Stimulated activated CD4-positive, alpha-beta T cell treated with anti-CD3 and anti-CD28 coated beads, TNF-alpha, amount 100 ng/mL, for 4 hours (primary cell): ENCODE results near the gene CNST.
"Not testable (repeated sequence)": the region's sequence is repeated elsewhere in the genome, so short reads cannot be mapped to it uniquely, and the experiment has no call there.

Source experiments
- DNase-seq, 3 experiments: peaks; one replicate each; pipeline ENCODE4 v3.0.0-alpha.2; 2020; ENCODE audit warnings: low read depth in 3 of 3

Gene CNST

DNA sequence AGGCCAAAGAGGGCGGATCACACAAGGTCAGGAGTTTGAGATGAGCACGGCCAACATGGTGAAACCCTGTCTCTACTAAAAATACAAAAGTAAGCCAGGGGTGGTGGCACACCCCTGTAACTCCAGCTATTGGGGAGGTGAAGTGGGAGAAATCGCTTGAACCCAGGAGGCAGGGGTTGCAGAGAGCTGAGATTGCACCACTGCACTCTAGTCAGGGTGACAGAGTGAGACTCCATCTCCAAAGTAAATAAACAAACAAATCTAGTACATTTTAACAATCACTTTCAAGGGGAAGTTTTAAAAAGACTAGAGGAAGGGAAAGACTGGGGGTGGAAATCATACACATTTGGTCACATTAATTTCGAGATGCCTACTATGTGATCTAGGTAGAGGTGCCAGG lies 6.9 kb upstream of the CNST start:
- no peak for DNase-seq

DNA sequence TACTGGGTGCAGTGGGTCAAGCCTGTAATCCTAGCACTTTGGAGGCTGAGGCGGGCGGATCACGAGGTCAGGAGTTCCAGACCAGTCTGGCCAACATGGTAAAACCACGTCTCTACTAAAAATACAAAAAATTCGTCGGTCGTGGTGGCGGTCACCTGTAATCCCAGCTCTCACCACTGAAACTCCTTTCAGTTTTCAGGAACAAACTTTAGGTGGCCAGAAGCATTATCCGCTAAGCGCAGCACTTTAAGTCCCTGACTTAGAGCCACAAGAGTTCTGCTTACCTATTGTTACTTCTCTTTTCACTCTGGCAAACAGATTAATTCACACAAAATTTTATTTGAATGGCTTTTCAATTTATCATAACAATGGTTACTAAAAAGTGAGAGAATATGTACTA lies 5.4 kb upstream of the CNST start:
- DNase-seq: not testable (repeated sequence)

DNA sequence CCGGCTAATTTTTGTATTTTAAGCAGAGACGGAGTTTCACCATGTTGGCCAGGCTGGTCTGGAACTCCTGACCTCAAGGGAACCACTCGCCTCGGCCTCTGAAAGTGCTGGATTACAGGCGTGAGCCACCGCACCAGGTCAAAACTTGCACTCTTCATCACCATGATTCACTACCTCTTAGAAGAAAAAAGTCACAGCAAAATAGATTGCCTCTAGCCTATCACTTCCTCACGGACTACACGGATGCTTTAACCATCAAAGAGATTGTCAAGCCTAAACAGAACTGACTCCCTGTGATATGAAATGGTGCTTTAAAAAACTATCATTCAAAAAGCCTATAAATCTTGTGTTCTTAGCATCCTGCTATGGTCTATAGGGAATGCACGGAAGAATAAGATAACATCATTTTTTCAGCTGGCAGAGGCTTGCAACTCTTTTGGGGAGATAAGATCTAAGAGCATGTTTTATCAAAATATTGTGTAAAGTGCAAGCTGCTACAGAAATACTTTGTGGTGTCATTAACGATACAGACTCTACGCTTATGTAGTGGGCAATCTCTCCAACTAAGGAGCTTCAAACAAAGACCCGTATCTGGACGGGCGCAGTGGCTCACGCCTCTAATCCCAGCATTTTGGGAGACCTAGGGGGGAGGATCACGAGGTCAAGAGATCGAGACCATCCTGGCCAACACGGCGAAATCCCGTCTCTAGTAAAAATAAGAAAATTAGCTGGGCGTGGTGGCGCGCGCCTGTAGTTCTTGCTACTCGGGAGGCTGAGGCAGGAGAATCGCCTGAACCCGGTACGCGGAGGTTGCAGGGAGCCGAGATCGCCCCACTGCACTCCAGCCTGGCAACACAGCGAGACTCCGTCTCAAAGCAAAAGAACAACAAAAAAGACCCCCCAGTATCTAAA lies 1.2 kb upstream of the CNST start:
- no peak for DNase-seq

DNA sequence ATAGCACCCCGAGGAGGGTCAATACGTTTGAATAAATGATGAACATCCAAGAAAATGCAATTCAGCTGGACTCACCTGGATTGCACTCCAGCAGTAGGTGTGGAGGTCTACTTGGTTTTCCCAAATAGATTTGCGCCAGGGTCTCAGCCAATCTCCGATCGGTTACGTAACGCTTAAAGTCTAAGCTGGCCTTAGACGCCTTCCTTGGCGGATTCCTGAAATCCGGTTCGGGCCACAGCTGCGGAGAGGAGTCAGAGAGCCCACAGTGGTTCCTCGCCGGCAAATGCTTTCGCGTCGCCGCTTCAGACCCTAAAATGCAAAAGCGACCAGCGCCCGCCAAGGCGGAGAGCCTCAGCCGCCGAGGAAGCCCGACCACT lies 517 bp upstream of the CNST start:
- no peak for DNase-seq

DNA sequence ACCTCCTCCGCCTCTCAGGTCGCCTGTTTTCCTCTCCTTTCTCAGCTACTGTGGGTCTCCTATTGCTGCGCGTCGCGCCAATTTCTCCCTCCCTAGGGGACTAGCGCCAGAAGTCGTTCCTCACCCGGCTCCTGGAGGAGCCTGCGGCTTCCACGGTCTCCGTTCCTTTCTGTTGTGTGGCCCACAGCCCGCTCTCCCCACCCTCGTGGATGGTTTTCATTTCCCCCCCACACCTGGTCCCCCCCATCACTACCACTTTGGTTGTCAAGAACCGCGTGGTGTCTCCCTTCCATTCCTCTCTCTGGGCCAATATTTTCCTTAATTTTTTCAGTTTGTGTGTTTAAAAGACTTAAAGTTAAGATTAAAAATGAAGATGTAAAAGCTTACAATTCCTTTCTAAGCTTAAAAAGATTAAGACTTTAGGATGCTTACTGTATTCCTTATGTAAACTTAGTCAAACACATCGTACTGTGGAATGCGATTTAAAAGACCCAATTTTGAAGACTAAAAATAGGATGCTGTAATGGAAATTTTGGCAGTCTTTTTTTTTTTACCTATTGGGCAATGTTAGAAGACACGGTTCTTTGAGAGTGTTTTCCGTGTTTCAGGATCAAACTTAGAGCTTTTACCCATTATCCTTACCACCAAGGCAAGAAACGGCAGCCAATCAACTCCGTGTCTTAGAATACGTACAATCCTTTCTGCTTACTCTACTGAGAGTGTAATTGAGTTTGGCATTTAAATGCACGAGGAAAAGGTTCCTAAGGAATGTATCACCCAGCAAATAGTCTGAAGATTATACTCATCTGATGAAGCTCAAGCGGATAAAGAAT lies 773 bp downstream of the CNST start:
- peak in 1 of 3 experiments; percentile 18 for DNase-seq

DNA sequence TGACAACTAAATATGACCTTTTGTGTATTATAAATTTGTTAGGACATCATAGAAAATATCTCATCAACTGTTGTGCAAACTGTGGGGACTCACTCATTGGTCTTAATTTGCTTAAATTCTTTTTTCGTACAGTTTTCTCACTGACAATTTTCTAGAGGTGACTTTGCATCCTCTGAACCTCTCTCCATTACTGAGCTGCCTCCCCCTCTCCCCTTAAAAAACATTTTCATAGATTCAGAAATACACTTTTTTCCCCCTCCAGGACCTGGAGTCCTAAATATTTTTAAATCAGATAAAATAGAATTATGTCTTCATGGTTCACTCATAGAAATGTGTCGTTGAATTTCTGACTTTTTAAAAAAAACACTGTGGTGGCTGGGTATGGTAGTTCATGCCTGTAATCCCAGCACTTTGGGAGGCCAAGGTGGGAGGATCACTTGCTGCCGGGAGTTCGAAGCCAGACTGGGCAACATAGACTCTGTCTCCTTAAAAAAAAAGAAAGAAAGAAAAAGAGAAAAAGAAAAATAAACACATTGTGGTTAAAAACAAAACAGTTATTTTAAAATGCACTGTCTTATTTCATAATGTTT lies 1.5 kb downstream of the CNST start:
- no peak for DNase-seq

DNA sequence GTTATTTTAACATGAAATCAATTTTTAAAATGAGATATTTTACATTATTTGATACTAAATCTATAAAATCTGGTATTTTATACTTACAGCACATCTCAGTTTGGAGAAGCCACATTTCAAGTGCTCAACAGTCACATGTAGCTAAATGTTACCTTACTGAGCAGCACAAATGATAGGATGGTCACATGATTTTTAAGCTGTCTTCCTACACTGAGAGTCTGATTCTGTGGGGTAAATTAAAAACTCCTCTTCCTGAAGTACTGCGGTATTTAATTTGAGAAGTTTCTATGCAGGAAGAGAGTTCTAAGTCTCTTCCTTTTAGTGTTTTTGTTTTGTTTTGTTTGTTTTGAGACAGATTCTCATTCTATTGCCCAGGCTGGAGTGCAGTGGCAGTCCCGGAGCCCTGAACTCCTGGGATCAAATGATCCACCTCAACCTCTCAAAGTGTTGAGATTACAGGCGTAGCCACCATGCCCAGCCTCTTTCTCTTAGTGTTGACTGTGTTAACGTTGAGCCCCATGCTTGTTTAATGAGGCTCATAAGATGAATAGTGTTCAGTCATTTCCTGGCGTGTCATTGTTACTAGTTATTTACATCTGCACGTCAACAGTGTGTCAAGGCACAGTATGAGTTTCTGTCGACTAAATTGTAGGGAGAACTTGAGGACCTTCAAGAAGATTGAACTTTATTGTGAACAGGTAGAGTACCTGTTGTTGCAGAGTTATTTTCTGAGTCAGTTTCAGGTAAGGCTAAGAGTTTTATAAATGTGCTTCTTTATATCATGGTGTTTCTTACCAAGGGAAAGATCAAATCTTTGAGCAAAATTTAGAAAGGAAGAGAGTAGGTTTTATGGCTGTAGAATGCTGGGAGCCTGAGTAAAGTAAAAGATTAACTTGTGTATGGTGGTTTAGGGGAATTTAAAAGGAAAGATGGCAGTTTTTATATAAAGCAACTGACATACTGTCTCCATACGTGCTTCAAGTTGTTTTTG lies 3.3 kb downstream of the CNST start:
- no peak for DNase-seq

DNA sequence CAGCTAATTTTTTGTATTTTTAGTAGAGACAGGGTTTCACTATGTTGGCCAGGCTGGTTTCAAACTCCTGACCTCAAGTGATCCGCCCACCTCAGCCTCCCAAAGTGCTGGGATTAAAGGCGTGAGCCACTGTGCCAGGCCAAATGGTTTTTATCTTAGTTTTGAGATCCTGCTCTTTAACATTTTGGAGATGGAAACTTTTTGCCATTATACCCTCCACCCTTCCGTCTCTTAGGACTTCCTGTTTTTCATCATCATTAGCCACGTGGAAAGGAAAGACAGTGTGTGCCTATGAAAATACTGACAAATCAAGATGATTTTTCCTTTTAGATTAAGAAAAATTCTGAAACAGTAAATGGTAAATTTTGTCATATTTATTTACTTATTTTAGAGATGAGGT lies 5.1 kb downstream of the CNST start:
- not testable (repeated sequence) for DNase-seq

DNA sequence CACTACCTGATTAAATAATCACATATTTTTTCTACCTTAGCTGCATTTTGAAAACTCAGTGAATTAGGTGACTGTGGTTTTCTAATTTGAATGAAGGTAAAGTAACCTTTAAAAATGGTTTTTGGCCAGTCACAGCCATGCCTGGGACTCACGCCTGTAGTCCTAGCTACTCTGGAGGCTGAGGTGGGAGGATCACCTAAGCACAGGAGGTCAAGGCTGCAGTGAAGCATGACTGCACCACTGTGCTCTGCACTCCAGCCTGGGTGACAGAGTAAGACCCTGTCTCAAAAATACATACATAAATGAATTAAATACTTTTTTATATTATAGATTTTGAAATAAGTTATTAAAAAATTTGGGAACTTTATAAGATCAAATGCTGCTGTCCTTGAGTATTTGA lies 5.7 kb downstream of the CNST start:
- DNase-seq: no peak

DNA sequence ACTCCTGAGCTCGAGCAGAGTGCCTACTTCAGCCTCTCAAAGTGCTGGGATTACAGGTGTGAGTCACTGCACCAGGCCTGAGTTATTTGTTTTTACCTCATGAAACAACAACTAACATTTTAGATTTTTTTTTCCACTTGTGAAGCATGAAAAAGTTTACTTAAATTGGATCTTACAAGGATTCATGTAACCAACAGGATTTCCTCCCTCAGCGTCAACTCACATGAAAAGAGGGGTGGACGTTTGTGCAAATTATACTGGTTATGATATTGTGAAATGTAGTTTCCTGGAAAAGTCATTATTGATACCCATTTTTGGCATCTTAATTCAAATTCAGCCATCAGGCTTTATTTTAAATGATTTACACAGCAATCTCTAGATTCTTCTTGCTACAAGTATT lies 6.5 kb downstream of the CNST start:
- DNase-seq: no peak

DNA sequence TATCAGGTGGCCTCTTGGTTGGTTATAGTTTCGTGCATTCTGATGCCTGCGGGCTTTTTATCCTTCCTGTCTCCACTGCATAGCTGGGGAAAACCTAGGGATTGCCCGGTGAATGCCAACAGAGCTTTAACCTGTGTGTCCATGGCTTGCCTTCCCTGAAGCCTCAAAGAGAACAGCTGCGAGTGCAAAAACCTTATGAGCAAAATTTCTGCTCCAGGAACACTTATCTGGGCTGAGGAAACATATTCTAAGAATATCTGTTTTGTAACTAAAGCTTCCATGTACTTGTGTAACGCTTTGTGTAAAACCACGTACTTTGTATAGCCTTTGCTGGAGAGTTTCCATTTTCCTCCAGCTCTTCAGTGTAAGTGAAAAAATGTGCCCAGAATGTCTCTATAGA lies 7.2 kb downstream of the CNST start:
- no peak for DNase-seq

DNA sequence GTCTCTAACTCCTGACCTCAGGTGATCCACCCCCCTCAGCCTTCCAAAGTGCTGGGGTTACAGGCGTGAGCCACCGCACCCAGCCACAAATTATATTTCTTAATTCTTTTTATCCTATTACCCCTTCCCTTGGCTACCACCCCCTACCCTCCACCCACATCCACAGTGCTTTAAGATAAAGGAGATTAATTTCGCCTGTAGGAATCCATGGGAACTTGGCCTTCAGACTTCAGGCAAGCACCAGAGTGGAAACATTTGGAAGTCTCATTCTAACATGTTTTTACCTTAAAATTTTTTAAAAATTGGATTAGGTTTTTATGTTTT lies 10.4 kb downstream of the CNST start:
- no peak for DNase-seq

DNA sequence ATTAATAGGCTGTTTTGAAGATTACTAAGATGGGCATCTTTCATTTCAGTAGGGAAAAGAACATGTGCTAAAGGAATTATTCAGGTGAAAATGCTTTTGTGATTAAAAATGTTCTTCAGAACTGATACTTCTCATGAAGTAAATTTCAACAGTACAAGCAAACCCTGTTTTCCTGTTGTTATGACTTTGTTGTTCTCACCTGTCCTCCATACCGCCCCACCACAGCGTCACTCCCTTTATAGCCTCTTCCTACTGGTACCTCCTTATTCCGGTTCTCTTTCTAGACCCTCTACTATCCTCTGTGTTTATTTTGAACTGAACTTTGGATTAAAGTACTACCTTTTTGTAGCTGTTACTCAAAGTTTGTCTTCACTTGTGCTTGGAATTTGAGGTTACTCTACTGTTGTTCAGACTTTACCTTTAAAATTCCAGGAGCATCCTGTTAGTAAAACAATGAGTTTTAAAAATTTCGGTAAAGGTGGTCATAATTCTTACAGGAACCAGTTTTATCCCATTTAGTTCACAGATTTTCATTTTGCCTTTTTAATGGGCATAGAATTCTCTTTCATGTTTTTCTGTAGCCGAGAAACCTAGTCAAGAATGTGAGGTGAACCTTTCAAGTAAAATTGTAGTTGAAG lies 10.9 kb downstream of the CNST start:
- DNase-seq: no peak

DNA sequence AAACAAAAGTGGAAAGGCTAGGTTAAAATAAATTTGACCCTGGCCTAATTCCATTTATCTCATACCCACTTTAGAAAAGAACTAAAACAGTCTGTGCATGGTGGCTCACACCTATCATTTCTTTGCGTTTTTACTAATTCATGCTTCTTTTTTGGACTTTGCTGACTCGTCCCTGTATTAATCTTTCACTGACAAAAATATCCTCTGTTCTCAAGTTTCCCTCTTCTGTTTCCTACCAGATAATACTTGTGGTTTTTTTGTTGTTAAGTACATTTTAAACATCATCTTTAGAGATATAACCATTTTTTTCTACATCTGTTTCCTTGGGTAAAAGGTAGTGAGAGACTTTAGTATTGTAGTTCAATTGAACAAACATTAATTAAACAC lies 11.5 kb downstream of the CNST start:
- DNase-seq: no peak

DNA sequence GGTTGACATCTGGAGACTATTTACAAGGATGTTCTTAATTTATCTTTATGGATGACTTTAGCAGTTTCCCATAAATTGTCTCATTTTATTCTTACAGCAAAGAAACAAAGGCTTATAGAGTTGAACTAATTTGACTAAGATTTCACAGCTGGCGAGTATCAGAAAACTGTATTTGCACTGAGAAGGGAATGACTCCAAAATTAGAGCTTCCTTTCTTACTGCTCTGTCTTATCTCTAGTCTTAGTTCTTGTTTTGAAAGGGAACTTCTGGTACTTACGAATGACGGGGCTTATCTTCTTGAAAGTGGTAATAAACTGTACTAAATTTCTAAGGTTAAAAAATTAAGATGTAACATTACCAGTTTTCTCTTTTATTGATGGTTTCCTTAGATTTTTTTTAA lies 13.6 kb downstream of the CNST start:
- DNase-seq: no peak

DNA sequence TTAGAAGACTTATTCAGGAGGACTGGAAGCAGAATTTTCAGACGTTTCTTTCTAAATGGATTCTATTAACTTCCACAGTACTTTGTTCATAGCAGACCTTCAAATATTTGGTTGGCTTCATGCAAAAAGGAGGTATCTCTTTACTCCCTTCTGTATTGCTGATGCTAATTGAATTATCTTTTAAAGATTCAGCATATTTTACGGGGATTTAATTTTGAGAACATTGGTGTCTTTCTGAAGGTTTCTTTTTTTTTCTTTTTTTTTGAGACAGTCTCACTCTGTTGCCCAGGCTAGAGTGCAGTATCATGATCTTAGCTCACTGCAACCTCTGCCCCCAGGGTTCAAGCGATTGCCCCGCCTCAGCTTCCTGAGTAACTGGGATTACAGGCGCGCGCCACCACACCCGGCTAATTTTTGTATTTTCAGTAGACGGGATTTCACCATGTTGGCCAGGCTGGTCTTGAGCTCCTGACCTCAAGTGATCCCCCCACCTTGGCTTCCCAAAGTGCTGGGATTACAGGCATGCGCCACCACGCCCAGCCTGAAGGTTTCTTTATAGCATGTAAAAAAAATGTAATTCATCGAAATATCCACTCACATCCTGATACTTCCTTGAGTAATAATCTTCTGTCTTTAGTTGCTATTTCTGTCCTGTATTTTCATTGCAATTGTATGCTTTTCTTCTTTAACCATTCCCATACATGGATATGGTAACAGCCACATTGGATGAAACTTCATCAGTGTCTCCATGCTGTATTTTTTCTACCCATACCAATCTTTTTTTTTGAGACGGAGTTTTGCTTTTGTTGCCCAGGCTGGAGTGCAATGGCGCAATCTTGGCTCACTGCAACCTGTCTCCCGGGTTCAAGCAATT lies 14.5 kb downstream of the CNST start:
- DNase-seq: no peak

DNA sequence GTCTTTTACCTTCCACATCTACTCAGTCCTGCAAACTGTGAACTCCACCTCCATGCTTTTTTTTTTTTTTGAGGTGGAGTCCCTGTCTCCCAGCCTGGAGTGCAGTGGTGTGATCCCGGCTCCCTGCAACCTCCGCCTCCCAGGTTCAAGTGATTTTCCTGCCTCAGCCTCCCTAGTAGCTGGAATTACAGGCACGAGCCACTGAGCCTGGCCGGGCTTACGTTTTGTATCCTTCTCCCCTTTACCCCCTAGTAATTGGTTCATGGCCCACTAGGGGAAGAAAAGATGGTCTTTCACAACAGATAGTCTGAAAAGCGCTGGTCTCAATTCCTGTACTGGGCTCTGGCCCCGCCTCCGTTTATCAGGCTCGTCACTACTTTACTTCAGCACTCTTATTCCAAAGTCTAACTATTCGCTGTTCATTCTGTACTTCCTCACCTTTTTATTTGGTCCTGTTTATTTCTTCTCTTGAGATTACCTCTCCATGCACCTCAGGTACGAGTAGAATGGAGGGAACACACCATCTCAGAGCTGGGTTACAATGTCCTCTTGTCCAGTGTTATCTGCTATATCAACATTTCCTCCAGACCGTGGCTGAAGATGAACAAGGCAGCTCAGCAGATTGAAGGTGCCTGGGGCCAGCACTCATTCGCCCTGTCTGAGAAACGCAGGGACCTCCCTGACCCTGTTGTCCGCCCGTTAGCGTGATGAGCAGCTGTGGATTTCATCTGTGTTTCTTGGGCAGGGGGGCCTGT lies 16.2 kb downstream of the CNST start:
- DNase-seq: no peak

DNA sequence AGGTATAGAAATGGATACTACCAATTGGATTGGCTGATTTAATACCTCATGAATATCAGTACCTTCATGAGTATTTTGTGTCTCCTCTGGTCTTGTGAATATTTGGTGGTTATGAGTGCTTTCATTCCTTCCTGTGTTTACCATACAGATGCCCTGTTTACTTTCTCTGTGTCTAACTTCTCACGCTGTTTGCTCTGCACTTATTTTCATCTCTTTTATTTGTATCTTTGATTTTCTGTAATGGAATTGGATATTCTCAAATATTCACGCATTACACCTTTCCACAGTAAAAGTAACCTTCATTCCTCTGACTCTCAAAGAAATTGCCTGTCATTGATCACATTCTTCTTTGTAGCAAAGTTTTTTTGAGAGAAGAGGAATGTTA lies 16.8 kb downstream of the CNST start:
- DNase-seq: no peak

DNA sequence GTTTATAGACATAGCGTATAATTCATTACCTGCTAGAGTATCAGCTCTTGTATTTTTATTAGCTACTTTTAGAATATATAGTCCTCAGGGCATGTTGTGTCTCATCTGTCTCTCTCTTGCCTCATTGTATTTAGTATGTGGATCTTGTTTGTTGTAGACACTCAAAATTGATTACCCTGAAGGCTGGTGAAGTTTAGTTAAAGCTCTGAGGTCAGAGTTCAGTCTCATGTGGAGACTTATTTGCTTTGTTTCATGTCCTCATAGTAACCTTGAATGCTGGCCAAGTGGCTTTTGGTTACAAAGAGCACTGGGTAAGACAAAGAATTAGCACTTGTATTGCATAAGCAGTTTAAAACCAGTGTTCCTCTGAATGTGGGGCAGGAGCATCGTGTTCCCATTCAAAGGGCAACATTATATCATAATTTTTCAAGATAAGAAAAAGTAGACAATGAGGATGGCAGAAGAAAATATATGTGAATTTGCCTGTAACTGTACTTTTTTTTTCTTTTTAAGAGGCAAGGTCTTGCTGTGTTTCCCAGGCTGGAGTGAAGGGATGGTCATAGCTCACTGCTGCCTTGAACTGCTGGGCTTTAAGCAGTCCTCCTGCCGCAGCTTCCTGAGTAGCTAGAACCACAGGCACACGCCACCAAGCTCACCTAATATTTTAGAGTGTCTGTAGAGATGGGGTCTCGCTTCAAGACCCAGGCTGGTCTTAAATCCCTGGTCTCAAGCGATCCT lies 17.4 kb downstream of the CNST start:
- no peak for DNase-seq
